ENCODE measurements around the gene DLG4.

Gene DLG4

DNA sequence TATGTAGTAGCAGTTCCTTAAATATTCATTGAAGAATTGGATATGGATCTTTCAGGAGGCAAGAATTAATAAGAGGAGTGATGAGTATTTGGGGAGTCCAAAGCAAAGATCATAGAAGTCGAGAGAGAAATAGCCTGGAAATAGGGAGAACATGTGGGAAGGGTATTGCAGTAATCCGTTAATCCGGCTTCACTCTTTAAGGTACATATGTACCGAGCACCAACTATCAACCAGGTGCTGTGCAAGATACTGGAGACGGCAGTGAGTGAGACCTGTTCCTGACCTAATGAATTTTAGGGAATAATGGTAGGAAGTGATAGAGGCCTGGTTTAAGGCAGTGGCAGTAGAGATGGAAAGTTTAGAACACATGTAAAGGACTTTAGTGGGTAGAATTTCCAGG lies 33.4 kb upstream of the DLG4 start:
- TF ChIP-seq ARNTL (CRISPR knock-in tag; IDR thresholded peaks at IDR 0.05; ENCODE audit: borderline replicate concordance, low read depth) (no peak), ZC3H10 (CRISPR knock-in tag; IDR thresholded peaks at IDR 0.05) (no peak), GLIS3 (CRISPR knock-in tag; IDR thresholded peaks at IDR 0.05) (no peak), CSDC2 (CRISPR knock-in tag; IDR thresholded peaks at IDR 0.05) (no peak), ZFP3 (CRISPR knock-in tag; IDR thresholded peaks at IDR 0.05) (no peak), BACH2 (CRISPR knock-in tag; IDR thresholded peaks at IDR 0.05; ENCODE audit: borderline replicate concordance) (no peak), ZNF565 (CRISPR knock-in tag; conservative IDR thresholded peaks at IDR 0.05; ENCODE audit: low read depth) (no peak), ISL1 (CRISPR knock-in tag; IDR thresholded peaks at IDR 0.05) (no peak), ESRRG (CRISPR knock-in tag; IDR thresholded peaks at IDR 0.05) (no peak), OSR1 (CRISPR knock-in tag; IDR thresholded peaks at IDR 0.05) (no peak), ZNF8 (CRISPR knock-in tag; IDR thresholded peaks at IDR 0.05) (no peak), TOX (CRISPR knock-in tag; IDR thresholded peaks at IDR 0.05; ENCODE audit: borderline replicate concordance) (no peak)
- TF ChIP-seq, protein P1, sequence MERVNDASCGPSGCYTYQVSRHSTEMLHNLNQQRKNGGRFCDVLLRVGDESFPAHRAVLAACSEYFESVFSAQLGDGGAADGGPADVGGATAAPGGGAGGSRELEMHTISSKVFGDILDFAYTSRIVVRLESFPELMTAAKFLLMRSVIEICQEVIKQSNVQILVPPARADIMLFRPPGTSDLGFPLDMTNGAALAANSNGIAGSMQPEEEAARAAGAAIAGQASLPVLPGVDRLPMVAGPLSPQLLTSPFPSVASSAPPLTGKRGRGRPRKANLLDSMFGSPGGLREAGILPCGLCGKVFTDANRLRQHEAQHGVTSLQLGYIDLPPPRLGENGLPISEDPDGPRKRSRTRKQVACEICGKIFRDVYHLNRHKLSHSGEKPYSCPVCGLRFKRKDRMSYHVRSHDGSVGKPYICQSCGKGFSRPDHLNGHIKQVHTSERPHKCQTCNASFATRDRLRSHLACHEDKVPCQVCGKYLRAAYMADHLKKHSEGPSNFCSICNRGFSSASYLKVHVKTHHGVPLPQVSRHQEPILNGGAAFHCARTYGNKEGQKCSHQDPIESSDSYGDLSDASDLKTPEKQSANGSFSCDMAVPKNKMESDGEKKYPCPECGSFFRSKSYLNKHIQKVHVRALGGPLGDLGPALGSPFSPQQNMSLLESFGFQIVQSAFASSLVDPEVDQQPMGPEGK (CRISPR knock-in tag; IDR thresholded peaks at IDR 0.05; ENCODE audit: borderline replicate concordance), result no peak
- TF ChIP-seq, protein P2, sequence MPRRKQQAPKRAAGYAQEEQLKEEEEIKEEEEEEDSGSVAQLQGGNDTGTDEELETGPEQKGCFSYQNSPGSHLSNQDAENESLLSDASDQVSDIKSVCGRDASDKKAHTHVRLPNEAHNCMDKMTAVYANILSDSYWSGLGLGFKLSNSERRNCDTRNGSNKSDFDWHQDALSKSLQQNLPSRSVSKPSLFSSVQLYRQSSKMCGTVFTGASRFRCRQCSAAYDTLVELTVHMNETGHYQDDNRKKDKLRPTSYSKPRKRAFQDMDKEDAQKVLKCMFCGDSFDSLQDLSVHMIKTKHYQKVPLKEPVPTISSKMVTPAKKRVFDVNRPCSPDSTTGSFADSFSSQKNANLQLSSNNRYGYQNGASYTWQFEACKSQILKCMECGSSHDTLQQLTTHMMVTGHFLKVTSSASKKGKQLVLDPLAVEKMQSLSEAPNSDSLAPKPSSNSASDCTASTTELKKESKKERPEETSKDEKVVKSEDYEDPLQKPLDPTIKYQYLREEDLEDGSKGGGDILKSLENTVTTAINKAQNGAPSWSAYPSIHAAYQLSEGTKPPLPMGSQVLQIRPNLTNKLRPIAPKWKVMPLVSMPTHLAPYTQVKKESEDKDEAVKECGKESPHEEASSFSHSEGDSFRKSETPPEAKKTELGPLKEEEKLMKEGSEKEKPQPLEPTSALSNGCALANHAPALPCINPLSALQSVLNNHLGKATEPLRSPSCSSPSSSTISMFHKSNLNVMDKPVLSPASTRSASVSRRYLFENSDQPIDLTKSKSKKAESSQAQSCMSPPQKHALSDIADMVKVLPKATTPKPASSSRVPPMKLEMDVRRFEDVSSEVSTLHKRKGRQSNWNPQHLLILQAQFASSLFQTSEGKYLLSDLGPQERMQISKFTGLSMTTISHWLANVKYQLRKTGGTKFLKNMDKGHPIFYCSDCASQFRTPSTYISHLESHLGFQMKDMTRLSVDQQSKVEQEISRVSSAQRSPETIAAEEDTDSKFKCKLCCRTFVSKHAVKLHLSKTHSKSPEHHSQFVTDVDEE (CRISPR knock-in tag; IDR thresholded peaks at IDR 0.05), result no peak
- TF ChIP-seq, protein P3, sequence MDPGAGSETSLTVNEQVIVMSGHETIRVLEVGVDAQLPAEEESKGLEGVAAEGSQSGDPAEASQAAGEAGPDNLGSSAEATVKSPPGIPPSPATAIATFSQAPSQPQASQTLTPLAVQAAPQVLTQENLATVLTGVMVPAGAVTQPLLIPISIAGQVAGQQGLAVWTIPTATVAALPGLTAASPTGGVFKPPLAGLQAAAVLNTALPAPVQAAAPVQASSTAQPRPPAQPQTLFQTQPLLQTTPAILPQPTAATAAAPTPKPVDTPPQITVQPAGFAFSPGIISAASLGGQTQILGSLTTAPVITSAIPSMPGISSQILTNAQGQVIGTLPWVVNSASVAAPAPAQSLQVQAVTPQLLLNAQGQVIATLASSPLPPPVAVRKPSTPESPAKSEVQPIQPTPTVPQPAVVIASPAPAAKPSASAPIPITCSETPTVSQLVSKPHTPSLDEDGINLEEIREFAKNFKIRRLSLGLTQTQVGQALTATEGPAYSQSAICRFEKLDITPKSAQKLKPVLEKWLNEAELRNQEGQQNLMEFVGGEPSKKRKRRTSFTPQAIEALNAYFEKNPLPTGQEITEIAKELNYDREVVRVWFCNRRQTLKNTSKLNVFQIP (CRISPR knock-in tag; IDR thresholded peaks at IDR 0.05; ENCODE audit: borderline replicate concordance, low read depth), result no peak
- no peak for ATAC-seq

DNA sequence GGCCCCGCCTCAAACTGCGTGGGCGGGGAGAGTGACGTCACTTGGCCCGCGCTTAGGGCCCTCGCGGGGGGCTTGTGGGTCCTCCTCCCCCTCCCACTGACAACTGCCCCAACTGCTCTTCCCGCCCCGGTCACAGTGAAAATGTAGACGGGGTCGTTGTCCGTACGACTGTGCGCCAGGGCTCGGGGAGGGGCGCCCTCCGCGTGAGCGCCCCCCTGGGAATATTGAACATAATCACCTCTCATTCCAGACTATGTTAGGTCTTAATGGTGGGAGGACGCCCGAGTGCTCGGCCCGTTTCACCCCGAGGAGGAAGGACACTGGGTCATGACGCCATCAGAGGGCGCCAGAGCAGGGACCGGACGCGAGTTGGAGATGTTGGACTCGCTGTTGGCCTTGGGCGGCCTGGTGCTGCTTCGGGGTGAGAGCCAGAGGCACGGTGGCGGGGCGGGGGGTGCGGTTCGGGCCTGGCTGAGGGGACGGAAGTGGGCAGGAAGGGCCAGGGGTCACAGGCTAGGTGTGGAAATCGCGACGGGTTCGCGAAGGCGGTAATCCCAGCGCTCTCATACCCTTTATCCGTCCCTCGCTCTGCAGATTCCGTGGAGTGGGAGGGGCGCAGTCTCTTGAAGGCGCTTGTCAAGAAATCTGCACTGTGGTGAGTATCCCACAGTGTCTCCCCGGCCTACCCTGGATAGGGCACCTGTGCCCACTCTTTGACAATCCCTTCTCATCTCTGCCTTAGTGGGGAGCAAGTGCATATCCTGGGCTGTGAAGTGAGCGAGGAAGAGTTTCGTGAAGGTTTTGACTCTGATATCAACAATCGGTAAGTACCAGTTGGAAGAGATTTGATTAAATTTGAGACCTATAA lies 32.8 kb upstream of the DLG4 start, which contains the start of gene ELP5:
ELP5 (plus strand) TSS at position 40 of the 868 bp plus-strand sequence; CDS start at position 376, 336 bp downstream.
- ATAC-seq, result peak; percentile 81
- TF ChIP-seq, protein P2 (CRISPR knock-in tag; IDR thresholded peaks at IDR 0.05), result peak; percentile 65; the same call in 1 of the 2 replicates
- TF ChIP-seq ZFP3 (CRISPR knock-in tag; IDR thresholded peaks at IDR 0.05) (peak; percentile 36; the same call in 1 of the 2 replicates), GLIS3 (CRISPR knock-in tag; IDR thresholded peaks at IDR 0.05) (no peak; the same call in 1 of the 2 replicates)

DNA sequence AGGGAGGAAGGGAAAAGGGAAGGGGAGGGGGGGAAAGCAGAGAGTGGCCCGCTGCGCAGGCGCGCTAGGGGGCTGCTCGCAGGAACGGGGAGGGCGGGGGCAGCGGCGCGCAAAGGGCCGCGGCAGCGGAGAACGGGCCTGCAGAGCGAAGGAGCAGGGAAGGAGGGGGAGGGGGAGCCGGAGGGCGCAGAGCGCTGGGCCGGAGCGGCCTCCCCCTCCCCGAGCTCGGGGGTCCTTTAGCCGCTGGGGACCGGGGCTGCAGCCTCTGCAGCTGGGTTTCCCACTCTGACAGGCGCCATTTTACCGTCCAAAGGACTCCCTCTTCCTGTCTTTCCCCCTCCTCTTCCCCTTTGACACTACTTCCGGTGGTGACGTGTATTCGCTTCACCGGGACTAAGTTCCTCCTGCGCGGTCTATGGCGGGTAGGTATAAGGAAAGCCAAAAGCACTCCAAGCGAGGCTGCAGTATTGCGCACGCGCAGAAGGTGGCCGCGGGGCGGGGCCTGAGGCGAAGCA lies 32.1 kb upstream of the DLG4 start, which contains the start of gene CTDNEP1:
CTDNEP1 (minus strand) TSS at position 74 of the 515 bp plus-strand sequence. CDS start 438 bp downstream, outside the sequence.
- ATAC-seq, result peak; percentile 95
- TF ChIP-seq, protein P2 (CRISPR knock-in tag; IDR thresholded peaks at IDR 0.05), result no peak
- no peak for TF ChIP-seq OSR1 (CRISPR knock-in tag; IDR thresholded peaks at IDR 0.05)
- no peak for TF ChIP-seq ZC3H10 (CRISPR knock-in tag; IDR thresholded peaks at IDR 0.05)
- TF ChIP-seq ZFP3 (CRISPR knock-in tag; IDR thresholded peaks at IDR 0.05), result no peak
- no peak for TF ChIP-seq ZFP30 (CRISPR knock-in tag; IDR thresholded peaks at IDR 0.05)
